Measurements from ENCODE around the gene ZFYVE28. TPM values are rescaled to one million over a fixed set of nuclear protein-coding genes. Genes with fewer than 3 reads are reported as not detected.
"Not testable (repeated sequence)": the region's sequence is repeated elsewhere in the genome, so short reads cannot be mapped to it uniquely, and the experiment has no call there.

Gene ZFYVE28
- total RNA-seq, 1 experiment from 2014 or later, result 19.2 TPM

DNA sequence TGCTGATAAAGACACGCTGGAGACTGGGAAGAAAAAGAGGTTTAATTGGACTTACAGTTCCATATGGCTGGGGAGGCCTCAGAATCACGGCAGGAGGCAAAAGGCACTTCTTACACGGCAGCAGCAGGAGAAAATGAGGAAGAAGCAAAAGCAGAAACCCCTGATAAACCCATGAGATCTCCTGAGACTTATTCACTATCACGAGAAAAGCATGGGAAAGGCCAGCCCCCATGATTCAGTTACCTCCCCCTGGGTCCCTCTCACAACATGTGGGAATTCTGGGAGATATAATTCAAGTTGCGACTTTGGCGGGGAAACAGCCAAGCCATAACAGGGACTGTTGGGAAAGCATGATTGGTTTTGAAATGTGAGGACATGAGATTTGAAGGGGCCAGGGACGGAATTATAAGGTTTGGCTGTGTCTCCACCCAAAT lies 35.7 kb downstream of the ZFYVE28 start:
- H3K4me2 ChIP-seq (ENCODE audit: low read length); DNase-seq (ENCODE audit: low read depth, low spot score); H3K9ac ChIP-seq (ENCODE audit: low read length); H3K4me1 ChIP-seq (ENCODE audit: control insufficient read depth in 1 of 2, insufficient read depth in 2 of 2, low read length in 2 of 2); H3K9me2 ChIP-seq (ENCODE audit: insufficient read depth); BruUV-seq (replicated peaks); H3K27ac ChIP-seq (ENCODE audit: low read depth, low read length); H3K27me3 ChIP-seq (ENCODE audit: insufficient read depth, low read length); H3K36me3 ChIP-seq (ENCODE audit: control insufficient read depth in 1 of 2, insufficient read depth in 2 of 2, low read length in 2 of 2); ATAC-seq; H4K20me1 ChIP-seq (ENCODE audit: insufficient read depth); intact Hi-C loops (cut with micrococcal nuclease); H2AFZ ChIP-seq (ENCODE audit: low read depth, low read length, poor library complexity, severe bottlenecking); H3K9me3 ChIP-seq (ENCODE audit: control insufficient read depth in 1 of 2, insufficient read depth in 1 of 2, low read depth in 1 of 2, low read length in 2 of 2); CTCF ChIA-PET; H3K79me2 ChIP-seq (ENCODE audit: insufficient read depth, low read length); RAD21 ChIA-PET (ENCODE audit: low non-redundant PET in 1 of 2, low total read pairs in 2 of 2, uncharacterized antibody in 2 of 2, unreplicated experiment in 2 of 2); H3K4me3 ChIP-seq (replicated peaks in 1 of 2; ENCODE audit: low read depth in 1 of 2, low read length in 2 of 2); POLR2A ChIA-PET: not testable (repeated sequence)

DNA sequence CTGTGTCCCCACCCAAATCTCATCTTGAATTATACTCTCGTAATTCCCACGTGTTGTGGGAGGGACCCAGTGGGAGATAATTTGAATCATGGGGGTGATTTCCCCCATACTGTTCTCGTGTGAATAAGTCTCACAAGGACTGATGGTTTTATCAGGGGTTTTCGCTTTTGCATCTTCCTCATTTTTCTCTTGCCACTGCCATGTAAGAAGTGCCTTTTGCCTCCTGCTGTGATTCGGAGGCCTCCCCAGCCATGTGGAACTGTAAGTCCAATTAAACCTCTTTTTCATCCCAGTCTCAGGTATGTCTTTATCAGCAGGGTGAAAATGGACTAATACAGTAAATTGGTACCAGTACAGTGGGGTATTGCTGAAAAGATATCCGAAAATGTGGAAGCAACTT lies 37.9 kb downstream of the ZFYVE28 start:
- H3K9ac ChIP-seq (ENCODE audit: low read length); H2AFZ ChIP-seq (ENCODE audit: low read depth, low read length, poor library complexity, severe bottlenecking); H3K27ac ChIP-seq (ENCODE audit: low read depth, low read length); H3K4me3 ChIP-seq (replicated peaks in 1 of 2; ENCODE audit: low read depth in 1 of 2, low read length in 2 of 2); H3K36me3 ChIP-seq (ENCODE audit: control insufficient read depth in 1 of 2, insufficient read depth in 2 of 2, low read length in 2 of 2); intact Hi-C loops (cut with micrococcal nuclease); H3K4me2 ChIP-seq (ENCODE audit: low read length); H3K79me2 ChIP-seq (ENCODE audit: insufficient read depth, low read length); POLR2A ChIA-PET; ATAC-seq; DNase-seq (ENCODE audit: low read depth, low spot score); H3K9me2 ChIP-seq (ENCODE audit: insufficient read depth); BruUV-seq (replicated peaks); RAD21 ChIA-PET (ENCODE audit: low non-redundant PET in 1 of 2, low total read pairs in 2 of 2, uncharacterized antibody in 2 of 2, unreplicated experiment in 2 of 2); H4K20me1 ChIP-seq (ENCODE audit: insufficient read depth); CTCF ChIA-PET; H3K9me3 ChIP-seq (ENCODE audit: control insufficient read depth in 1 of 2, insufficient read depth in 1 of 2, low read depth in 1 of 2, low read length in 2 of 2); H3K4me1 ChIP-seq (ENCODE audit: control insufficient read depth in 1 of 2, insufficient read depth in 2 of 2, low read length in 2 of 2); H3K27me3 ChIP-seq (ENCODE audit: insufficient read depth, low read length): not testable (repeated sequence)

DNA sequence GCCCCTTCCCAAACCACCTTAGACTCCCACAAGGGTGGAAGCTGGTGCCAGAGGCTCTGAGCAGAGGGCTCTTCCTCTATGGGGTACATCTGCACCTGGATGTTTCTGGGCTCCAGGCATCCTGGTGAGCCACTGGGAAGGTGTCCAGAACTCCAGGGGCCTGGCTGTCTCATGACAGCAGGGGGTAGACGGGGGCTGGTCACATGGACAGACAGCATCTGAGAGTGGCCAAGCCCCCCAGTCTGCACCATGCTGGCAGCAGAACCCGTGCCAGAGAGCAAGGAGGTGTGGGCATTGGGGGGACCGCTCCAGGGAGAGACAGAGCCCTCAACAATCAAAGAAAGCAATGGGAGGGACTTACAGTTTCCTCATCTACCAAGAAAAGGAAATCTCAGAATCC lies 39.5 kb downstream of the ZFYVE28 start:
- Histone ChIP-seq H3K4me2 (ENCODE audit: low read length) (no peak overlapping the region), H3K9me2 (ENCODE audit: insufficient read depth) (no peaks in the 10 kb centered on the region), H3K9ac (ENCODE audit: low read length) (no peak overlapping the region), H2AFZ (ENCODE audit: low read depth, low read length, poor library complexity, severe bottlenecking) (no peak overlapping the region), H3K4me3 (replicated peaks in 1 of 2; ENCODE audit: low read depth in 1 of 2, low read length in 2 of 2) (no peak overlapping the region), H3K4me1 (ENCODE audit: control insufficient read depth in 1 of 2, insufficient read depth in 2 of 2, low read length in 2 of 2) (0 out of 4 replicates have a peak, but pooled peaks cover 0 to 3% of the 10 kb centered on the region in 2 experiments), H4K20me1 (ENCODE audit: insufficient read depth) (no peaks in the 10 kb centered on the region), H3K9me3 (ENCODE audit: control insufficient read depth in 1 of 2, insufficient read depth in 1 of 2, low read depth in 1 of 2, low read length in 2 of 2) (no peaks in the 10 kb centered on the region), H3K36me3 (ENCODE audit: control insufficient read depth in 1 of 2, insufficient read depth in 2 of 2, low read length in 2 of 2) (no peaks in the 10 kb centered on the region), H3K79me2 (ENCODE audit: insufficient read depth, low read length) (no peaks in the 10 kb centered on the region), H3K27me3 (ENCODE audit: insufficient read depth, low read length) (no peaks in the 10 kb centered on the region), H3K27ac (ENCODE audit: low read depth, low read length) (no peak overlapping the region)
- no TSS peak for BruUV-seq (replicated peaks)
- ATAC-seq (no peak), DNase-seq (ENCODE audit: low read depth, low spot score) (no peak)
- RAD21 ChIA-PET (ENCODE audit: low non-redundant PET in 1 of 2, low total read pairs in 2 of 2, uncharacterized antibody in 2 of 2, unreplicated experiment in 2 of 2), result no interaction called here
- POLR2A ChIA-PET, result no interaction called here
- TF ChIP-seq ELF1 (IDR thresholded peaks at IDR 0.05; ENCODE audit: borderline replicate concordance, low read depth), result no peak
- no peak for TF ChIP-seq POLR2AphosphoS5 (IDR thresholded peaks at IDR 0.05; ENCODE audit: low read depth, low read length)
- no peak for TF ChIP-seq CEBPB (IDR thresholded peaks at IDR 0.05; ENCODE audit: low read depth)
- TF ChIP-seq, protein P1, sequence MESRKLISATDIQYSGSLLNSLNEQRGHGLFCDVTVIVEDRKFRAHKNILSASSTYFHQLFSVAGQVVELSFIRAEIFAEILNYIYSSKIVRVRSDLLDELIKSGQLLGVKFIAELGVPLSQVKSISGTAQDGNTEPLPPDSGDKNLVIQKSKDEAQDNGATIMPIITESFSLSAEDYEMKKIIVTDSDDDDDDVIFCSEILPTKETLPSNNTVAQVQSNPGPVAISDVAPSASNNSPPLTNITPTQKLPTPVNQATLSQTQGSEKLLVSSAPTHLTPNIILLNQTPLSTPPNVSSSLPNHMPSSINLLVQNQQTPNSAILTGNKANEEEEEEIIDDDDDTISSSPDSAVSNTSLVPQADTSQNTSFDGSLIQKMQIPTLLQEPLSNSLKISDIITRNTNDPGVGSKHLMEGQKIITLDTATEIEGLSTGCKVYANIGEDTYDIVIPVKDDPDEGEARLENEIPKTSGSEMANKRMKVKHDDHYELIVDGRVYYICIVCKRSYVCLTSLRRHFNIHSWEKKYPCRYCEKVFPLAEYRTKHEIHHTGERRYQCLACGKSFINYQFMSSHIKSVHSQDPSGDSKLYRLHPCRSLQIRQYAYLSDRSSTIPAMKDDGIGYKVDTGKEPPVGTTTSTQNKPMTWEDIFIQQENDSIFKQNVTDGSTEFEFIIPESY (IDR thresholded peaks at IDR 0.05; ENCODE audit: extremely low read depth, insufficient replicate concordance, low read length), result no peak
- TF ChIP-seq EGR1 (IDR thresholded peaks at IDR 0.05; ENCODE audit: low read depth), result no peak
- TF ChIP-seq TCF7L2 (IDR thresholded peaks at IDR 0.05; ENCODE audit: borderline replicate concordance, extremely low read depth, insufficient read depth, insufficient read length), result no peak
- TF ChIP-seq FOSL1 (IDR thresholded peaks at IDR 0.05; ENCODE audit: low read depth), result no peak
- TF ChIP-seq JUND (IDR thresholded peaks at IDR 0.05), result no peak
- intact Hi-C loops (cut with micrococcal nuclease), result no loop called here
- CTCF ChIA-PET, result no interaction called here

Measured in HCT116 (cell line).